CD14-positive monocyte (primary cell): Measurements from ENCODE around the gene CTBP2. TPM values are rescaled to one million over a fixed set of nuclear protein-coding genes. Genes with fewer than 3 reads are reported as not detected.
A peak's percentile ranks its signal among the peaks of the same experiment; 100 is the strongest.

ENCODE experiments used
- DNase-seq, 3 donors: peaks; one replicate each; pipeline ENCODE4 v3.0.0-alpha.2; 2011 to 2022
- H2AFZ ChIP-seq: 2 replicates; pipeline ENCODE4 v1.6.0; 2012; ENCODE audit warnings: mild to moderate bottlenecking, low read depth, low read length, inconsistent platforms; ENCODE audit not compliant: insufficient read depth, poor library complexity, severe bottlenecking
- H3K27ac ChIP-seq, 2 donors: 1 replicate in 1 of 2; 2 replicates in 1 of 2; pipeline ENCODE4 v1.5.1; 2012 to 2013; ENCODE audit warnings: low read length in 2 of 2, control low read depth in 1 of 2, inconsistent platforms in 1 of 2, low read depth in 1 of 2, mild to moderate bottlenecking in 1 of 2
- H3K27me3 ChIP-seq, 2 donors: one replicate each; pipeline versions ENCODE4 v1.6.0 to v1.6.1; 2011 to 2013; ENCODE audit warnings: low read length in 2 of 2; ENCODE audit not compliant: control insufficient read depth in 2 of 2, insufficient read depth in 2 of 2
- H3K36me3 ChIP-seq, 2 donors: replicated peaks in 1 of 2; 1 replicate in 1 of 2; 2 replicates in 1 of 2; pipeline versions ENCODE4 v1.5.1 to v1.6.1; 2012 to 2013; ENCODE audit warnings: low read length in 2 of 2, control low read depth in 1 of 2, inconsistent platforms in 1 of 2, mild to moderate bottlenecking in 1 of 2; ENCODE audit not compliant: insufficient read depth in 2 of 2, control insufficient read depth in 1 of 2
- H3K4me1 ChIP-seq, 2 donors: 1 replicate in 1 of 2; 2 replicates in 1 of 2; pipeline versions ENCODE4 v1.5.1 to v1.6.1; 2012 to 2013; ENCODE audit warnings: low read length in 2 of 2, control low read depth in 1 of 2, inconsistent platforms in 1 of 2, mild to moderate bottlenecking in 1 of 2, moderate library complexity in 1 of 2; ENCODE audit not compliant: insufficient read depth in 2 of 2, control insufficient read depth in 1 of 2
- H3K4me2 ChIP-seq: replicated peaks from 2 replicates; pipeline ENCODE3; 2012; ENCODE audit warnings: low read length, moderate library complexity, mild to moderate bottlenecking; ENCODE audit not compliant: poor library complexity, severe bottlenecking; ENCODE audit errors: extremely low read depth
- H3K4me3 ChIP-seq, 3 experiments: fragments of 200-600 bp in 1 of 3; sonication (generic) in 1 of 3; replicated peaks in 1 of 3; 1 replicate in 2 of 3; 2 replicates in 1 of 3; pipeline ENCODE4 v1.5.1; 2011 to 2013; ENCODE audit warnings: low read length in 3 of 3, mild to moderate bottlenecking in 3 of 3, control low read depth in 2 of 3, low read depth in 2 of 3, inconsistent platforms in 1 of 3, moderate library complexity in 1 of 3
- H3K79me2 ChIP-seq: 2 replicates; pipeline ENCODE4 v1.6.0; 2012; ENCODE audit warnings: mild to moderate bottlenecking, control low read depth, inconsistent platforms, low read length, moderate library complexity; ENCODE audit not compliant: insufficient read depth
- H3K9ac ChIP-seq: 2 replicates; pipeline ENCODE4 v1.6.0; 2017; ENCODE audit warnings: low read length, mild to moderate bottlenecking; ENCODE audit not compliant: insufficient read depth, poor library complexity, severe bottlenecking
- H3K9me3 ChIP-seq, 2 donors: replicated peaks in 1 of 2; 1 replicate in 1 of 2; 2 replicates in 1 of 2; pipeline versions ENCODE4 v1.5.1 to v1.6.1; 2012 to 2013; ENCODE audit warnings: low read length in 2 of 2, control low read depth in 1 of 2; ENCODE audit not compliant: control insufficient read depth in 1 of 2, insufficient read depth in 1 of 2
- H4K20me1 ChIP-seq: 2 replicates; pipeline ENCODE4 v1.6.0; 2012; ENCODE audit warnings: mild to moderate bottlenecking, low read length, control low read depth, moderate library complexity; ENCODE audit not compliant: insufficient read depth
- H3K27ac Mint-ChIP-seq, 7 donors: one replicate each; pipeline ENCODE4 v1.8.0; 2020; ENCODE audit warnings: mild to moderate bottlenecking in 7 of 7, mixed read lengths in 7 of 7, moderate library complexity in 6 of 7, inconsistent platforms in 2 of 7
- H3K27me3 Mint-ChIP-seq, 3 donors: one replicate each; pipeline ENCODE4 v1.8.0; 2021 to 2022; ENCODE audit warnings: low read depth in 3 of 3, mild to moderate bottlenecking in 3 of 3, mixed read lengths in 3 of 3, moderate library complexity in 3 of 3, inconsistent platforms in 1 of 3
- H3K36me3 Mint-ChIP-seq, 2 donors: one replicate each; pipeline ENCODE4 v1.8.0; 2020; ENCODE audit warnings: mixed read lengths in 2 of 2, inconsistent platforms in 1 of 2, mild to moderate bottlenecking in 1 of 2
- H3K4me1 Mint-ChIP-seq: one replicate; pipeline ENCODE4 v1.8.0; 2020; ENCODE audit warnings: mild to moderate bottlenecking, mixed read lengths
- H3K4me3 Mint-ChIP-seq, 2 donors: one replicate each; pipeline ENCODE4 v1.8.0; 2020; ENCODE audit warnings: mild to moderate bottlenecking in 2 of 2, mixed read lengths in 2 of 2, moderate library complexity in 1 of 2
- H3K9me3 Mint-ChIP-seq, 7 donors: one replicate each; pipeline ENCODE4 v1.8.0; 2020 to 2022; ENCODE audit warnings: mixed read lengths in 7 of 7, mild to moderate bottlenecking in 6 of 7, moderate library complexity in 6 of 7, inconsistent platforms in 2 of 7
- CTCF ChIP-seq: fragments of 200-600 bp; IDR thresholded peaks from one replicate; pipeline ENCODE4 v1.8.0; 2022; ENCODE audit warnings: antibody characterized with exemption, mild to moderate bottlenecking
- WGBS: methylation state at CpG from one replicate; pipeline ENCODE4 v1.1.5; 2013; ENCODE audit warnings: missing lambda C conversion rate; ENCODE audit not compliant: insufficient coverage; 5-methylcytosine and 5-hydroxymethylcytosine counted together
- intact Hi-C, 2 donors: fragments of 100-400 bp; cut with micrococcal nuclease; formaldehyde crosslinking; loops; one replicate each; pipeline versions ENCODE4 v1.15.0 to v1.15.1; 2023
- polyA plus RNA-seq, 3 donors: library from polyadenylated mRNA; depleted of rRNA in 1 of 3; unstranded in 2 of 3; stranded (reverse) in 1 of 3; fragments of 300-500 nt in 2 of 3; fragments of >200 nt in 1 of 3; fragmentation: Illumina TruSeq in 2 of 3; gene quantifications; 1 replicate in 2 of 3; 2 replicates in 1 of 3; pipeline ENCODE4 v1.2.3, GENCODE V29; 2012 to 2021

The CTBP2 gene
- polyA plus RNA-seq, 3 donors, result 40.9 to 87.1 (median 41.1) TPM

GRCh38 chr10:125101049-125101448, 59.3 kb downstream of the CTBP2 start:
- H3K9me3 ChIP-seq, result no peaks in the 10 kb centered on the region

GRCh38 chr10:125097409-125098070, 62.8 kb downstream of the CTBP2 start:
- DNase-seq, result no peak
- Mint-ChIP-seq H3K36me3 (peaks cover 19 to 58% of the 10 kb centered on the region in 2 donors), H3K9me3 (no peaks in the 10 kb centered on the region), H3K27me3 (peaks cover 0 to 2% (median 0%) of the 10 kb centered on the region in 3 donors), H3K4me3 (no peak overlapping the region), H3K4me1 (peaks cover 41% of the 10 kb centered on the region), H3K27ac (peak overlapping the region in 3 of 7 donors; percentile 42 to 59 (median 46))
- WGBS, result 96% methylated on average over 19 of the region's 20 CpGs
- no peak overlapping the region for H3K9ac ChIP-seq
- H2AFZ ChIP-seq, result no peak overlapping the region
- no peaks in the 10 kb centered on the region for H3K9me3 ChIP-seq
- no peaks in the 10 kb centered on the region for H3K27me3 ChIP-seq
- intact Hi-C loops, result no loop called here
- peaks cover 100% of the 10 kb centered on the region for H3K79me2 ChIP-seq
- TF ChIP-seq CTCF, result no peak
- H4K20me1 ChIP-seq, result peaks cover 100% of the 10 kb centered on the region
- H3K4me1 ChIP-seq, result peaks cover 11 to 15% of the 10 kb centered on the region in 2 donors
- H3K4me2 ChIP-seq, result no peak overlapping the region
- H3K4me3 ChIP-seq, result no peak overlapping the region
- H3K36me3 ChIP-seq, result peaks cover 0 to 64% of the 10 kb centered on the region in 2 donors
- H3K27ac ChIP-seq, result no peak overlapping the region

More at GRCh38 chr10:125101049-125101448, 59.3 kb downstream of the CTBP2 start:
- Mint-ChIP-seq H3K27ac (peak overlapping the region in 1 of 7 donors; percentile 46), H3K9me3 (no peaks in the 10 kb centered on the region), H3K4me1 (peaks cover 38% of the 10 kb centered on the region), H3K4me3 (no peak overlapping the region), H3K27me3 (peaks cover 0 to 3% (median 0%) of the 10 kb centered on the region in 3 donors), H3K36me3 (peaks cover 24 to 52% of the 10 kb centered on the region in 2 donors)
- Histone ChIP-seq H3K27me3 (no peaks in the 10 kb centered on the region), H3K9ac (no peak overlapping the region), H4K20me1 (peaks cover 100% of the 10 kb centered on the region), H3K27ac (peak overlapping the region in 1 of 2 donors; percentile 2), H3K4me1 (peaks cover 21 to 22% of the 10 kb centered on the region in 2 donors), H3K4me2 (no peak overlapping the region), H3K79me2 (peaks cover 100% of the 10 kb centered on the region), H3K4me3 (no peak overlapping the region), H3K36me3 (peaks cover 0 to 56% of the 10 kb centered on the region in 2 donors), H2AFZ (no peak overlapping the region)
- TF ChIP-seq CTCF, result no peak
- WGBS, result 98% methylated on average over 6 of the region's 9 CpGs
- DNase-seq, result no peak
- intact Hi-C loops, result no loop called here
